CD4-positive, alpha-beta T cell (primary cell): Measurements from ENCODE around the gene KRTAP10-2. TPM values are rescaled to one million over a fixed set of nuclear protein-coding genes. Genes with fewer than 3 reads are reported as not detected.

Experiments used
- ATAC-seq: fragments of 200-7000 bp; cut with Tn5 transposase; one replicate; pipeline ENCODE4 v1.10.0; 2022; ENCODE audit warnings: mild to moderate bottlenecking; ENCODE audit not compliant: poor library complexity
- CTCF ChIA-PET: fragments of 350-600 bp; sonication (Branson Sonifier 250); formaldehyde crosslinking; loops from one replicate; lab custom pipeline; 2021; ENCODE audit warnings: antibody characterized with exemption, inconsistent platforms; lab: Charles Lee
- POLR2A ChIA-PET: fragments of 350-600 bp; sonication (Branson Sonifier 250); formaldehyde crosslinking; loops from one replicate; lab custom pipeline; 2021; ENCODE audit warnings: antibody characterized with exemption, inconsistent platforms; lab: Charles Lee
- DNase-seq, 14 experiments: peaks; one replicate each; pipeline ENCODE4 v3.0.0-alpha.2; 2013 to 2020; ENCODE audit warnings: mixed read lengths in 2 of 14
- H3K27ac ChIP-seq, 2 donors: one replicate each; pipeline versions ENCODE4 v1.5.1 to v1.7.0; 2013; ENCODE audit warnings: low read length in 2 of 2, low read depth in 1 of 2, mild to moderate bottlenecking in 1 of 2
- H3K27me3 ChIP-seq, 2 experiments: 1 replicate in 1 of 2; 2 replicates in 1 of 2; pipeline versions ENCODE4 v1.6.1 to v1.7.0; 2013; ENCODE audit warnings: low read length in 2 of 2, control low read depth in 1 of 2, mild to moderate bottlenecking in 1 of 2, moderate library complexity in 1 of 2; ENCODE audit not compliant: insufficient read depth in 2 of 2, control insufficient read depth in 1 of 2
- H3K36me3 ChIP-seq: one replicate; pipeline ENCODE4 v1.6.1; 2013; ENCODE audit warnings: low read length, control low read depth; ENCODE audit not compliant: insufficient read depth
- H3K4me1 ChIP-seq: one replicate; pipeline ENCODE4 v1.6.1; 2013; ENCODE audit warnings: low read length, control low read depth; ENCODE audit not compliant: insufficient read depth
- H3K4me3 ChIP-seq: one replicate; pipeline ENCODE4 v1.5.1; 2013; ENCODE audit warnings: mild to moderate bottlenecking, low read length, moderate library complexity
- H3K9me3 ChIP-seq, 2 experiments: 1 replicate in 1 of 2; 2 replicates in 1 of 2; pipeline versions ENCODE4 v1.6.1 to v1.7.0; 2013; ENCODE audit warnings: low read length in 2 of 2, mild to moderate bottlenecking in 2 of 2, control low read depth in 1 of 2, moderate library complexity in 1 of 2; ENCODE audit not compliant: control insufficient read depth in 1 of 2, insufficient read depth in 1 of 2
- H3K27ac Mint-ChIP-seq: one replicate; pipeline ENCODE4 v1.8.0; 2020; ENCODE audit warnings: mixed read lengths
- H3K27me3 Mint-ChIP-seq: one replicate; pipeline ENCODE4 v1.8.0; 2021; ENCODE audit warnings: mixed read lengths
- H3K36me3 Mint-ChIP-seq: one replicate; pipeline ENCODE4 v1.8.0; 2021; ENCODE audit warnings: low read depth, mixed read lengths
- H3K4me1 Mint-ChIP-seq: one replicate; pipeline ENCODE4 v1.8.0; 2021; ENCODE audit warnings: low read depth, mixed read lengths
- H3K4me3 Mint-ChIP-seq: one replicate; pipeline ENCODE4 v1.8.0; 2020; ENCODE audit warnings: mild to moderate bottlenecking, mixed read lengths
- H3K9me3 Mint-ChIP-seq: one replicate; pipeline ENCODE4 v1.8.0; 2020; ENCODE audit warnings: mixed read lengths
- intact Hi-C, 2 experiments: fragments of 100-400 bp; cut with DNase I in 1 of 2; cut with micrococcal nuclease in 1 of 2; formaldehyde crosslinking; loops; one replicate each; pipeline versions ENCODE4 v1.15.1 to v1.9.0; 2023 to 2025; cut with DNase I, micrococcal nuclease
- total RNA-seq, 174 experiments: library from RNA in 2 of 174; stranded (reverse) in 2 of 174; gene quantifications; one replicate each; pipeline ENCODE4 v1.2.3 and lab custom pipeline; 2021 to 2026
- TF ChIP-seq, protein P1 (sequence below): fragments of 200-600 bp; IDR thresholded peaks from one replicate; pipeline ENCODE4 v1.8.0; 2022; ENCODE audit warnings: antibody characterized with exemption, mild to moderate bottlenecking

Gene KRTAP10-2
- total RNA-seq, 2 experiments from 2014 or later = not detected

DNA sequence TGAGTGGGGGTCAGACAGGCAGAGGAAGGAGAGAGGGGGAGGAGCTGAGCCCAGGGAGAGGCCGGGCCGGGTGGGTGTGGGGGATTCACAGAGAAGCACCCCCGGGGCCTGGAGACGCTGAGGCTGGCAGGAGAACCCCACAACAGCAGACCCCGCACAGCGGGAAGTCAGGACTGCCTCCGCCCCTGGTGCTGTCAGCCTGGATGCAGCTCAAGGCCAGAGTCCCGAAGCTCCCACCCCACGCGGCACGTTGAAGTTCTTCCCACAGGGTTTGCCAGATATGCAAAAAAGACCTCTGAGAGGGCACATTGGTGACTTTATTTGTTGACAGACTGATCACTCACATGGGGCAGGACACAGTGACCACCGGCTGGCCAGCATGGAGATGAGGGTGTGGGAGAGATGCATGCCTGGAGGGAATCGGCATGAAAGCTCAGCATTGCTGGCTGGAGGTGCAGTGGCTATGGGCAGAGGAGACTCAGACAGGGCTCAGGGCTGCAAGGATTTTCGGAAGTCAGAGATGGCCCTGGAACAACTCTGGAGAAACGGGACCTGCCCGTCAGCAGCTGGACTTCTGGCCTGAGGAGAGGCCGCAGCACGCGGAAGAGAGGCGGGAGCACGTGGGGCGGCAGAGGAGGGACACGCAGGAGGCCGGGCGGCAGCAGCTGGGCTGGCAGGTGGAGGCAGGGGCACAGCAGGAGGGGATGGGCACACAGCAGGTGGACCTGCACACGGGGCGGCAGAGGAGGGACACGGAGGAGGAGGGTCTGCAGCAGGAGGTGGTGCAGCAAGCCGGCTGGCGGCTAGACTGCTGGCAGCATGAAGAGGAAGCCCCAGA is 6.4 kb upstream of the KRTAP10-2 start:
- H3K36me3 ChIP-seq = no peaks in the 10 kb centered on the region
- Mint-ChIP-seq H3K9me3 (peaks cover 17% of the 10 kb centered on the region), H3K4me1 (no peaks in the 10 kb centered on the region), H3K27me3 (no peaks in the 10 kb centered on the region), H3K36me3 (peaks cover 30% of the 10 kb centered on the region), H3K4me3 (no peak overlapping the region), H3K27ac (no peak overlapping the region)
- TF ChIP-seq, protein P1, sequence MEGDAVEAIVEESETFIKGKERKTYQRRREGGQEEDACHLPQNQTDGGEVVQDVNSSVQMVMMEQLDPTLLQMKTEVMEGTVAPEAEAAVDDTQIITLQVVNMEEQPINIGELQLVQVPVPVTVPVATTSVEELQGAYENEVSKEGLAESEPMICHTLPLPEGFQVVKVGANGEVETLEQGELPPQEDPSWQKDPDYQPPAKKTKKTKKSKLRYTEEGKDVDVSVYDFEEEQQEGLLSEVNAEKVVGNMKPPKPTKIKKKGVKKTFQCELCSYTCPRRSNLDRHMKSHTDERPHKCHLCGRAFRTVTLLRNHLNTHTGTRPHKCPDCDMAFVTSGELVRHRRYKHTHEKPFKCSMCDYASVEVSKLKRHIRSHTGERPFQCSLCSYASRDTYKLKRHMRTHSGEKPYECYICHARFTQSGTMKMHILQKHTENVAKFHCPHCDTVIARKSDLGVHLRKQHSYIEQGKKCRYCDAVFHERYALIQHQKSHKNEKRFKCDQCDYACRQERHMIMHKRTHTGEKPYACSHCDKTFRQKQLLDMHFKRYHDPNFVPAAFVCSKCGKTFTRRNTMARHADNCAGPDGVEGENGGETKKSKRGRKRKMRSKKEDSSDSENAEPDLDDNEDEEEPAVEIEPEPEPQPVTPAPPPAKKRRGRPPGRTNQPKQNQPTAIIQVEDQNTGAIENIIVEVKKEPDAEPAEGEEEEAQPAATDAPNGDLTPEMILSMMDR = no peak
- CTCF ChIA-PET = no interaction called here
- H3K27me3 ChIP-seq = peaks cover 0 to 4% of the 10 kb centered on the region in 2 experiments
- H3K4me3 ChIP-seq = no peak overlapping the region
- H3K4me1 ChIP-seq = no peaks in the 10 kb centered on the region
- POLR2A ChIA-PET = no interaction called here
- no peak for DNase-seq
- intact Hi-C loops = no loop called here
- no peak for ATAC-seq
- no peak overlapping the region for H3K27ac ChIP-seq
- peaks cover 5 to 25% of the 10 kb centered on the region in 2 experiments for H3K9me3 ChIP-seq

DNA sequence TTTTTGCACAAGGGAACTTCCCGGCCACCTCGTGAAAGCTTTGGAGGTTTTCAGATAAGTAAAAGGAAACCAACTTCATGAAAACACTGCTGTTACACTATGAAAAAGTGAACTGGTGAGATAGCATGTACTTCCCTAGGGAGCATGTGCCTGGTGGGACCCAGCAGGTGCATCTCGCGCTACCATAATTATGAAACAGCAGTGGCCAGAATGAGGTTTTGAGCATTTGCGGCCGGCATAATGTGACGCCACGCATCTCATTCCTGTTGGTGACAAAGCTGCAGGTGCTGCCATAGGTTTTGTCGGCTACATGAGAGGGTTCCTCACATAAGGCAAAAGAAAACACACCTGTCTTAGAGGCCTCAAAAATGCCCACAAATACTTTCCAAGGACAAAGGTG is 5.6 kb upstream of the KRTAP10-2 start:
- Histone ChIP-seq H3K27ac (no peak overlapping the region), H3K9me3 (peaks cover 5 to 33% of the 10 kb centered on the region in 2 experiments), H3K27me3 (peaks cover 0 to 4% of the 10 kb centered on the region in 2 experiments), H3K4me3 (no peak overlapping the region), H3K4me1 (no peaks in the 10 kb centered on the region), H3K36me3 (no peaks in the 10 kb centered on the region)
- POLR2A ChIA-PET = no interaction called here
- H3K9me3 Mint-ChIP-seq = peaks cover 10% of the 10 kb centered on the region
- CTCF ChIA-PET = no interaction called here
- no peaks in the 10 kb centered on the region for H3K4me1 Mint-ChIP-seq
- H3K4me3 Mint-ChIP-seq = no peak overlapping the region
- ATAC-seq = no peak
- TF ChIP-seq, protein P1 = no peak
- peaks cover 21% of the 10 kb centered on the region for H3K36me3 Mint-ChIP-seq
- no peak for DNase-seq
- H3K27ac Mint-ChIP-seq = no peak overlapping the region
- intact Hi-C loops = no loop called here
- no peaks in the 10 kb centered on the region for H3K27me3 Mint-ChIP-seq

DNA sequence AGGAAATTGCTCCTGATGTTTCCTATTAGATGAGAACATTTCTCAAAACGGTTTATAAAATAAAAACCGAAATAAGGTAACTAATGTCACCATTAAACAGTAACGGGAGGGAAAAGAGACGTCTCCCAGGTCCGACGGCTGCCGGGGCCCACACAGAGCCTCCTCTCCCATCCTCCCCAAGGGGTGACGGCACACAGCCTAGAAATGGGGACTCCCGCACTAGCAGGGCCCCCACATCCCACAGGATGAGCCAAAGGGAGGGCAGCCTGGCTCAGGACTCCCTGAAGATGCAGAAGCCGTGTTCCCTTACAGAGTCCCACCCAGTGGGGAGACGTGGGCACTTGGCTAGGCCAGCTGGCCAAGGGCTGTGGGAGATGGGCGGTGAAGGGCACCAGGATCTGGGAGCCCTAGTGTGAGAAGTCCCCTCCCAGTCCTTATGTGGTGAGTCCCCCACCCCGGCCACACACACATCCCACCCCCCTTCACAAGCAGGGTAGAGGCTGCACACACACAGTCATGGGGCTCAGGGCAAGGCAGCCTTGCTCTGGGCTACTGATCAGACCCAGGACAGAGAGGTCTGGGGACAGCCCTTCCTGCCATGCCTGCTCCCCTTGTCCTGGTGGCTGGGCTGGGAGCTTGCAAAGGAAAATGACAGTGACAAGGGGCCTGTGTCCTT is 4.0 kb upstream of the KRTAP10-2 start:
- H3K9me3 Mint-ChIP-seq = peaks cover 5% of the 10 kb centered on the region
- no peak overlapping the region for H3K27ac ChIP-seq
- no peak overlapping the region for H3K4me3 Mint-ChIP-seq
- intact Hi-C loops = no loop called here
- H3K27me3 Mint-ChIP-seq = no peaks in the 10 kb centered on the region
- CTCF ChIA-PET = no interaction called here
- DNase-seq (no peak), ATAC-seq (no peak)
- POLR2A ChIA-PET = no interaction called here
- H3K36me3 Mint-ChIP-seq = peaks cover 9% of the 10 kb centered on the region
- no peak overlapping the region for H3K4me3 ChIP-seq
- peaks cover 0 to 4% of the 10 kb centered on the region in 2 experiments for H3K27me3 ChIP-seq
- no peaks in the 10 kb centered on the region for H3K4me1 Mint-ChIP-seq
- TF ChIP-seq, protein P1 = no peak
- H3K27ac Mint-ChIP-seq = no peak overlapping the region
- no peaks in the 10 kb centered on the region for H3K4me1 ChIP-seq
- H3K9me3 ChIP-seq = peaks cover 5 to 34% of the 10 kb centered on the region in 2 experiments
- H3K36me3 ChIP-seq = no peaks in the 10 kb centered on the region
